GM20000 (cell line): Measurements from ENCODE around the gene MFSD1.
"Not testable (repeated sequence)": the region's sequence is repeated elsewhere in the genome, so short reads cannot be mapped to it uniquely, and the experiment has no call there.

Source experiments
- DNase-seq: peaks from one replicate; pipeline ENCODE4 v3.0.0; 2012; ENCODE audit warnings: low spot score
- CTCF ChIP-seq: IDR thresholded peaks from 2 replicates; pipeline ENCODE4 v1.5.1; 2012; ENCODE audit warnings: mild to moderate bottlenecking, control low read depth; ENCODE audit errors: extremely low read depth, missing control alignments

The MFSD1 gene

GRCh38 chr3:158788446-158788845, 13.4 kb upstream of the MFSD1 start:
- TF ChIP-seq CTCF, result no peak

GRCh38 chr3:158789592-158789991, 12.3 kb upstream of the MFSD1 start:
- no peak for TF ChIP-seq CTCF
- DNase-seq, result no peak

More at GRCh38 chr3:158788446-158788845, 13.4 kb upstream of the MFSD1 start:
- no peak for DNase-seq

GRCh38 chr3:158790901-158791589, 10.8 kb upstream of the MFSD1 start:
- peak; percentile 88 for TF ChIP-seq CTCF
- DNase-seq, result peak; percentile 63

- not testable (repeated sequence) for DNase-seq
These were observed 10.3 kb upstream of the MFSD1 start for GRCh38 chr3:158791590-158791920.

- no peak for DNase-seq
- no peak for TF ChIP-seq CTCF
These were observed 9.1 kb upstream of the MFSD1 start for GRCh38 chr3:158792709-158793108.

- DNase-seq, result no peak
- no peak for TF ChIP-seq CTCF
These were observed 7.6 kb upstream of the MFSD1 start for GRCh38 chr3:158794206-158794605.

GRCh38 chr3:158794936-158795518, 6.8 kb upstream of the MFSD1 start:
- peak; percentile 26 for DNase-seq
- peak; percentile 36 for TF ChIP-seq CTCF

GRCh38 chr3:158801201-158801600, 653 bp upstream of the MFSD1 start:
- DNase-seq, result peak; percentile 11
- no peak for TF ChIP-seq CTCF
